CD4-positive, alpha-beta T cell treated with Interferon alpha-2 for 1 hour (primary cell): ENCODE data around the gene FOXD1.
"Not testable (repeated sequence)": the region's sequence is repeated elsewhere in the genome, so short reads cannot be mapped to it uniquely, and the experiment has no call there.

ENCODE experiments used
- DNase-seq, 2 donors: peaks; one replicate each; pipeline ENCODE4 v3.0.0-alpha.2; 2020 to 2022

FOXD1 gene

DNA sequence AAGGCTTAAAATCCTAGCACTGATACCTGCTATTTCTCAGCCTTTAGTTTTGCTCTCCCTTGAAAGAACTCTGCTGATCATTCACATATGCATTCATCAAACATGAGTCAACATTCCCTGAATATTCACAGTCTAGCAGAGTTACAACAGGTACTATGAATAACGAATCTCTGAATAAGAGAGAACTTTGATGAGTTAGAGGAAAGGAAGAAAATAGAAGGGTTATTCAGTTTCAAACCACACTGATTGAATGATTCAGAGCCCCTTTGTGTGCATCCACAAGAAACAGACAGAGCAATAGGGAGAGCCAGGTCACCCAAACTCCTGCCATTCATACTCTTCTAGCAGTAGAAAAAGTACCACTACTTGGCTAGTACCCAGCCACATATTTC, 36.0 kb downstream of the FOXD1 start:
- DNase-seq = no peak

GRCh38 chr5:73411936-73412596, 36.5 kb downstream of the FOXD1 start:
- DNase-seq = no peak

DNA sequence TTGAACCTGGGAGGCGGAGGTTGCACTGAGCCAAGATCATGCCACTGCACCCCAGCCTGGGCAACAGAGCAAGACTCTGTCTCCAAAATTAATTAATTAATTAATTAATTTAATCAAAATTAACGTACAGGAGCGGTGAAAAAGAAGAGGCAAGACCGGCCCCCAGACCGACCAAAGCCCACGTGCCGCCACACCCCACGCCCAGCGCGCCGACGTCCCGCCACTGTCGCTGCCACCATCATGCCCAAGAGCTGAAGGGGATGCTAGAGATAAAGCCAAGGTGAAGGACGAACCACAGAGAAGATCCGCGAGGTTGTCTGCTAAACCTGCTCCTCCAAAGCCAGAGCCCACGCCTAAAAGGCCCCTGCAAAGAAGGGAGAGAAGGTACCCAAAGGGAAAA, 38.6 kb downstream of the FOXD1 start:
- DNase-seq = not testable (repeated sequence)

DNA sequence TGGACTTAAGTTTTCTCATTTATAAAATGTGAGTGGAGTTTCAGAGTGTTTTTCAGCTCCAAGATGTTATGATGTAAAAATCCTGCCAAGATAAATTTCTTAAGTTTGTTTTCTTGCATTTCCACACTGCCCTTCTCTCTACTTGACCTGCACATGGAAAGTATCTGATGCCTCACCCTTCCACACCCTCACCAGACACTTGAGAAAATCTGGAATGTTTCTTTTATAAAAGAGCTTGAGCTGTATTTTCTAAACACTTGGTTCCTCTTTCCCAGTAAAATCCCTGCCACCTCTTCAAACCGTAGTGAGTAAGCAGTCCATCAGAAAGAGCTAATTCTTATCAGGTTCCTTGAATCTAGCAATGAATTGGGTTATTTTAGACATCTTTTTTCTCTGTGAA, 42.9 kb downstream of the FOXD1 start:
- DNase-seq = no peak

GRCh38 chr5:73399775-73400174, 48.8 kb downstream of the FOXD1 start:
- no peak for DNase-seq
